ENCODE data around the gene SLC17A7. TPM values are rescaled to one million over a fixed set of nuclear protein-coding genes. Genes with fewer than 3 reads are reported as not detected.
"Not testable (repeated sequence)": the region's sequence is repeated elsewhere in the genome, so short reads cannot be mapped to it uniquely, and the experiment has no call there.

Gene SLC17A7
- total RNA-seq, 2 donors from 2014 or later, result 0.42 to 0.74 TPM

- Mint-ChIP-seq H3K4me3 (peak overlapping the region; percentile 93 to 99), H3K4me1 (ENCODE audit: low read depth) (peaks cover 54% of the 10 kb centered on the region), H3K27me3 (ENCODE audit: low read depth) (no peaks in the 10 kb centered on the region), H3K27ac (peak overlapping the region; percentile 95), H3K36me3 (ENCODE audit: insufficient read depth in 2 of 2) (peaks cover 9 to 18% of the 10 kb centered on the region in 2 donors), H3K9me3 (no peaks in the 10 kb centered on the region)
- peak; percentile 83 to 90 for DNase-seq
- ATAC-seq (replicated peaks in 1 of 2), result peak; percentile 75
Measured at GRCh38 chr19:49475995-49476880, 34.9 kb upstream of the SLC17A7 start.

GRCh38 chr19:49475191-49475917 is 34.0 kb upstream of the SLC17A7 start:
- peaks cover 60% of the 10 kb centered on the region for H3K4me1 Mint-ChIP-seq (ENCODE audit: low read depth)
- peak overlapping the region; percentile 95 for H3K27ac Mint-ChIP-seq
- H3K36me3 Mint-ChIP-seq (ENCODE audit: insufficient read depth in 2 of 2), result peaks cover 9 to 15% of the 10 kb centered on the region in 2 donors
- H3K9me3 Mint-ChIP-seq, result no peaks in the 10 kb centered on the region
- no peaks in the 10 kb centered on the region for H3K27me3 Mint-ChIP-seq (ENCODE audit: low read depth)
- peak overlapping the region; percentile 93 to 99 for H3K4me3 Mint-ChIP-seq
- ATAC-seq (replicated peaks in 1 of 2) (no peak), DNase-seq (peak in 1 of 2 donors; percentile 27)

GRCh38 chr19:49474542-49474924 is 33.2 kb upstream of the SLC17A7 start:
- DNase-seq (no peak), ATAC-seq (replicated peaks in 1 of 2) (no peak)
- no peaks in the 10 kb centered on the region for H3K9me3 Mint-ChIP-seq
- peak overlapping the region; percentile 93 to 99 for H3K4me3 Mint-ChIP-seq
- peaks cover 69% of the 10 kb centered on the region for H3K4me1 Mint-ChIP-seq (ENCODE audit: low read depth)
- H3K27me3 Mint-ChIP-seq (ENCODE audit: low read depth), result no peaks in the 10 kb centered on the region
- H3K27ac Mint-ChIP-seq, result peak overlapping the region; percentile 90
- H3K36me3 Mint-ChIP-seq (ENCODE audit: insufficient read depth in 2 of 2), result peaks cover 9 to 13% of the 10 kb centered on the region in 2 donors

GRCh38 chr19:49473868-49474541 is 32.7 kb upstream of the SLC17A7 start, which contains the start of gene FLT3LG:
Gene FLT3LG (plus strand): TSS chr19:49474215. CDS start chr19:49474640, 425 bp downstream.
- Mint-ChIP-seq H3K4me3 (peak within 1 kb of the TSS; percentile 93 to 99), H3K4me1 (ENCODE audit: low read depth) (peaks cover 72% of the 10 kb centered on the region), H3K27me3 (ENCODE audit: low read depth) (no peaks in the 10 kb centered on the region), H3K9me3 (no peaks in the 10 kb centered on the region), H3K27ac (peak within 1 kb of the TSS; percentile 90), H3K36me3 (ENCODE audit: insufficient read depth in 2 of 2) (peaks cover 9 to 12% of the 10 kb centered on the region in 2 donors)
- ATAC-seq (replicated peaks in 1 of 2), result peak; percentile 60 to 63
- DNase-seq, result peak; percentile 90 to 95

- DNase-seq; H3K27me3 Mint-ChIP-seq (ENCODE audit: low read depth); ATAC-seq (replicated peaks in 1 of 2); H3K9me3 Mint-ChIP-seq: not testable (repeated sequence)
- peak overlapping the region; percentile 75 for H3K27ac Mint-ChIP-seq
- H3K36me3 Mint-ChIP-seq (ENCODE audit: insufficient read depth in 2 of 2), result peaks cover 9 to 10% of the 10 kb centered on the region in 2 donors
- peaks cover 75% of the 10 kb centered on the region for H3K4me1 Mint-ChIP-seq (ENCODE audit: low read depth)
- H3K4me3 Mint-ChIP-seq, result peak overlapping the region; percentile 93 to 99
Measured at GRCh38 chr19:49473501-49473867, 32.2 kb upstream of the SLC17A7 start.

GRCh38 chr19:49472936-49473335 is 31.6 kb upstream of the SLC17A7 start:
- no peaks in the 10 kb centered on the region for H3K9me3 Mint-ChIP-seq
- H3K4me1 Mint-ChIP-seq (ENCODE audit: low read depth), result peaks cover 77% of the 10 kb centered on the region
- peak overlapping the region; percentile 93 to 99 for H3K4me3 Mint-ChIP-seq
- H3K36me3 Mint-ChIP-seq (ENCODE audit: insufficient read depth in 2 of 2), result peaks cover 9 to 10% of the 10 kb centered on the region in 2 donors
- DNase-seq (no peak), ATAC-seq (replicated peaks in 1 of 2) (no peak)
- H3K27me3 Mint-ChIP-seq (ENCODE audit: low read depth), result no peaks in the 10 kb centered on the region
- H3K27ac Mint-ChIP-seq, result peak overlapping the region; percentile 75

- ATAC-seq (replicated peaks in 1 of 2) (no peak), DNase-seq (no peak)
- H3K36me3 Mint-ChIP-seq (ENCODE audit: insufficient read depth in 2 of 2), result peaks cover 3 to 7% of the 10 kb centered on the region in 2 donors
- peak overlapping the region; percentile 78 to 86 for H3K4me3 Mint-ChIP-seq
- no peaks in the 10 kb centered on the region for H3K9me3 Mint-ChIP-seq
- H3K27ac Mint-ChIP-seq, result peak overlapping the region; percentile 94
- H3K4me1 Mint-ChIP-seq (ENCODE audit: low read depth), result peaks cover 60% of the 10 kb centered on the region
- H3K27me3 Mint-ChIP-seq (ENCODE audit: low read depth), result no peaks in the 10 kb centered on the region
Measured at GRCh38 chr19:49470615-49470978, 29.3 kb upstream of the SLC17A7 start.

- peak; percentile 63 to 69 for ATAC-seq (replicated peaks in 1 of 2)
- peak overlapping the region; percentile 78 to 86 for H3K4me3 Mint-ChIP-seq
- no peaks in the 10 kb centered on the region for H3K27me3 Mint-ChIP-seq (ENCODE audit: low read depth)
- peaks cover 55% of the 10 kb centered on the region for H3K4me1 Mint-ChIP-seq (ENCODE audit: low read depth)
- peak; percentile 90 to 91 for DNase-seq
- peaks cover 1 to 3% of the 10 kb centered on the region in 2 donors for H3K36me3 Mint-ChIP-seq (ENCODE audit: insufficient read depth in 2 of 2)
- no peaks in the 10 kb centered on the region for H3K9me3 Mint-ChIP-seq
- peak overlapping the region; percentile 94 for H3K27ac Mint-ChIP-seq
Measured at GRCh38 chr19:49469828-49470614, 28.7 kb upstream of the SLC17A7 start.

- Mint-ChIP-seq H3K36me3 (ENCODE audit: insufficient read depth in 2 of 2) (no peaks in the 10 kb centered on the region), H3K9me3 (no peaks in the 10 kb centered on the region), H3K27me3 (ENCODE audit: low read depth) (no peaks in the 10 kb centered on the region), H3K4me3 (peak overlapping the region; percentile 63 to 87), H3K27ac (peak overlapping the region; percentile 85), H3K4me1 (ENCODE audit: low read depth) (peaks cover 47% of the 10 kb centered on the region)
- DNase-seq, result peak; percentile 85 to 92
- peak; percentile 84 for ATAC-seq (replicated peaks in 1 of 2)
Measured at GRCh38 chr19:49468746-49469447, 27.6 kb upstream of the SLC17A7 start.

- ATAC-seq (replicated peaks in 1 of 2), result no peak
- Mint-ChIP-seq H3K9me3 (no peaks in the 10 kb centered on the region), H3K27me3 (ENCODE audit: low read depth) (no peaks in the 10 kb centered on the region), H3K36me3 (ENCODE audit: insufficient read depth in 2 of 2) (no peaks in the 10 kb centered on the region), H3K4me3 (peak overlapping the region in 1 of 2 donors; percentile 87), H3K4me1 (ENCODE audit: low read depth) (peaks cover 42% of the 10 kb centered on the region), H3K27ac (no peak overlapping the region)
- DNase-seq, result no peak
Measured at GRCh38 chr19:49468199-49468598, 26.9 kb upstream of the SLC17A7 start.

- no peak for DNase-seq
Measured at GRCh38 chr19:49465371-49465770, 24.0 kb upstream of the SLC17A7 start.

More at GRCh38 chr19:49465371-49465770, 24.0 kb upstream of the SLC17A7 start:
- Mint-ChIP-seq H3K27me3 (ENCODE audit: low read depth) (no peaks in the 10 kb centered on the region), H3K4me3 (no peak overlapping the region), H3K27ac (peak overlapping the region; percentile 68), H3K4me1 (ENCODE audit: low read depth) (peaks cover 20% of the 10 kb centered on the region), H3K9me3 (no peaks in the 10 kb centered on the region), H3K36me3 (ENCODE audit: insufficient read depth in 2 of 2) (no peaks in the 10 kb centered on the region)
- ATAC-seq (replicated peaks in 1 of 2), result no peak
